ENCODE measurements around the gene ELF4.

DNA sequence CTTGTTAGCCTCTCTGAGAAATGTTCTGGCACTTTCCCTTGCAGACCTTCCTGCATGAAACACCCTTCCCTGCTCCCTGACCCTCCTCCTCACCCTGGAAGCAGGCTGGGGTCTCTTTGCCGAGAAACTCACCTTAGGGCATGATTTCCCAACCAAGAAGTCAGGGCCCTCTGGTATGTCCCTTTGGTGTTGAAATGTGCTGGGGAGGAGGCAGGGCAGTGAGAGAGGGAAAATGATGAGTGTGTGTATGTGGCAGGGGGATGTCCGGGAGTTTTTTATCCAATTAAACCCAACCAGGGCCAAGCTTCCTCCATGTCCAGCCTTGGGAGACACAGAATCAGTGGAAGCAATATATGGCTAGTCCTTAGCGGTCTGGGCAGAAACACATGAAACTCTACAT is 5.1 kb downstream of the ELF4 start:
- TF ChIP-seq, protein P1, sequence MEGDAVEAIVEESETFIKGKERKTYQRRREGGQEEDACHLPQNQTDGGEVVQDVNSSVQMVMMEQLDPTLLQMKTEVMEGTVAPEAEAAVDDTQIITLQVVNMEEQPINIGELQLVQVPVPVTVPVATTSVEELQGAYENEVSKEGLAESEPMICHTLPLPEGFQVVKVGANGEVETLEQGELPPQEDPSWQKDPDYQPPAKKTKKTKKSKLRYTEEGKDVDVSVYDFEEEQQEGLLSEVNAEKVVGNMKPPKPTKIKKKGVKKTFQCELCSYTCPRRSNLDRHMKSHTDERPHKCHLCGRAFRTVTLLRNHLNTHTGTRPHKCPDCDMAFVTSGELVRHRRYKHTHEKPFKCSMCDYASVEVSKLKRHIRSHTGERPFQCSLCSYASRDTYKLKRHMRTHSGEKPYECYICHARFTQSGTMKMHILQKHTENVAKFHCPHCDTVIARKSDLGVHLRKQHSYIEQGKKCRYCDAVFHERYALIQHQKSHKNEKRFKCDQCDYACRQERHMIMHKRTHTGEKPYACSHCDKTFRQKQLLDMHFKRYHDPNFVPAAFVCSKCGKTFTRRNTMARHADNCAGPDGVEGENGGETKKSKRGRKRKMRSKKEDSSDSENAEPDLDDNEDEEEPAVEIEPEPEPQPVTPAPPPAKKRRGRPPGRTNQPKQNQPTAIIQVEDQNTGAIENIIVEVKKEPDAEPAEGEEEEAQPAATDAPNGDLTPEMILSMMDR (conservative IDR thresholded peaks at IDR 0.05; ENCODE audit: low read depth, low read length) = no peak
- no peak for TF ChIP-seq EZH2 (IDR thresholded peaks at IDR 0.05; ENCODE audit: borderline replicate concordance, low read depth, low read length, poor library complexity, severe bottlenecking)
